ENCODE results near the gene C11orf86. TPM values are rescaled to one million over a fixed set of nuclear protein-coding genes. Genes with fewer than 3 reads are reported as not detected.
A peak's percentile ranks its signal among the peaks of the same experiment; 100 is the strongest.

Gene C11orf86, protein sequence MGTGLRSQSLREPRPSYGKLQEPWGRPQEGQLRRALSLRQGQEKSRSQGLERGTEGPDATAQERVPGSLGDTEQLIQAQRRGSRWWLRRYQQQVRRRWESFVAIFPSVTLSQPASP
- total RNA-seq (ENCODE audit: low replicate concordance) = not detected in 2 replicates

DNA sequence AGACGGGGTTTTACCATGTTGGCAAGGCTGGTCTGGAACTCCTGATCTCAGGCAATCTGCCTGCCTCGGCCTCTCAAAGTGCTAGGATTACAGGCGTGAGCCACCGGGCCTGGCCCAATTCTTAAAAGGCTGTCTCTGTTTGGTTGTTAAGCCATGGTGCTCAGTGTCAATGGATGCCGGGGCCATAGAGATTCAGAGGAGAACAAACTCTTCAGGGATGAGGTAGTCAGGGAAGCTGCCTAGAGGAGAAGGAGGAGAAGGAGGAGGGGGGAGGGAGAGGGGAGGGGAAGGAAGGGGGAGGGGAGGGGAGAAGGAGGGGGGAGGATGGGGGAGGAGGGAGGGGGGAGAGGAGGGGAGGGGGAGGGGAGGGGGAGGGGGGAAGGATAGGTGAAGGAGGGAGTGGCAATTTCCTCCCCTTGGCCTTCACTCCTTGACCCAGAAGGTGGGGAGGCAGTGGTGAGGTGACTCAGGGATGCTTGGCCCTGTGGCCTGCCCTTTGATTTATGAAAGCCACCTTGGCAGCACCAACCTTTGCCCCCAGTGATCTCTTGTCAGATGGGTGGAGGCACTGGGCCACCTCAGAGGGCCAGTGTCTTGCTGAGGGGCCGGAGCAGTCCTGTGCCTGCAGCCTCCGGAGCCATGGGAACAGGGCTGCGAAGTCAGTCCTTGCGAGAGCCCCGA, at the start of gene C11orf86:
TSS of gene C11orf86 (plus strand) at position 581 of the 681 bp plus-strand sequence. CDS start at position 640, 59 bp downstream.
- no peak within 1 kb of the TSS for H3K4me3 ChIP-seq (ENCODE audit: low read depth, low read length)
- TF ChIP-seq, protein P1, sequence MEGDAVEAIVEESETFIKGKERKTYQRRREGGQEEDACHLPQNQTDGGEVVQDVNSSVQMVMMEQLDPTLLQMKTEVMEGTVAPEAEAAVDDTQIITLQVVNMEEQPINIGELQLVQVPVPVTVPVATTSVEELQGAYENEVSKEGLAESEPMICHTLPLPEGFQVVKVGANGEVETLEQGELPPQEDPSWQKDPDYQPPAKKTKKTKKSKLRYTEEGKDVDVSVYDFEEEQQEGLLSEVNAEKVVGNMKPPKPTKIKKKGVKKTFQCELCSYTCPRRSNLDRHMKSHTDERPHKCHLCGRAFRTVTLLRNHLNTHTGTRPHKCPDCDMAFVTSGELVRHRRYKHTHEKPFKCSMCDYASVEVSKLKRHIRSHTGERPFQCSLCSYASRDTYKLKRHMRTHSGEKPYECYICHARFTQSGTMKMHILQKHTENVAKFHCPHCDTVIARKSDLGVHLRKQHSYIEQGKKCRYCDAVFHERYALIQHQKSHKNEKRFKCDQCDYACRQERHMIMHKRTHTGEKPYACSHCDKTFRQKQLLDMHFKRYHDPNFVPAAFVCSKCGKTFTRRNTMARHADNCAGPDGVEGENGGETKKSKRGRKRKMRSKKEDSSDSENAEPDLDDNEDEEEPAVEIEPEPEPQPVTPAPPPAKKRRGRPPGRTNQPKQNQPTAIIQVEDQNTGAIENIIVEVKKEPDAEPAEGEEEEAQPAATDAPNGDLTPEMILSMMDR (IDR thresholded peaks at IDR 0.05; ENCODE audit: insufficient read depth, low read length) = no peak
- no peak for DNase-seq (ENCODE audit: low read depth)

DNA sequence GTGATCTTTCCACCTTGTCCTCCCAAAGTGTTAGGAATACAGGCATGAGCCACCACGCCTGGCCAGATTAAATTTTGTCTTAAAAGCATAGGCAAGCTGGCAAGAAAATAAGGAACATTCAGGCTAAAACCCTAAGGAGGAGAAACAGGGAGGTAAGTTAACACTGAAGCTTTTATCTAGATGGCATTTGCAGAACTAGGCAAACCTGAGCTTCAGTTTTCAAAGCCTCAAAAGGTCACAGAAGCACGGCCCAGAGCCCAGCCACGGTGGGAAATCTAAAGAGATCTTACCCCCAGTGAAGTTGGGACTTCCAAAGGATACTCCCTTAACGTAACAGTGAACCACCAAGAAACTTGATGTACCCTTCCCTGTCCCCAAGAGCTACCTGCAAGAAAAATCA, 45.4 kb upstream of the C11orf86 start:
- H3K4me3 ChIP-seq (ENCODE audit: low read depth, low read length) = no peak overlapping the region
- TF ChIP-seq, protein P1 (IDR thresholded peaks at IDR 0.05; ENCODE audit: insufficient read depth, low read length) = no peak
- DNase-seq (ENCODE audit: low read depth) = no peak

DNA sequence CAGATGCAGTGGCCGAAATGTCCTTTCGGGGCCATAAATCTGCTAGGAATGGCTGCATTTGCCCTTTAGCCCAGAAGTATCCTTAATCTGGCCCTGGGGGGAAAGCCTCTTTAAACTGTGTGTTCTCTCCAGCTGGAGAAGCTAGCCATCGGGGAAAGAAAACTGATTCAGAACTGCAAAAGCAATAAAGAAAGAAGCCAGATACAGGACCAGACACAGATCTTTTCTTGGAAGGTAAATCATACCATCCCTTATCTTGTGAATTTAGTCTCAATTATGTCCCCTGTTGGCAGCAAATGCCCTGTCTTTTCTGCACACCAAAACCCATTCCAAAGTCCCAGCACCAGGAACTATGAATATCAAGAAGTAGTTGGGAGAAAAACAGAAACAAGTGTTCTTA, 42.6 kb upstream of the C11orf86 start:
- no peak overlapping the region for H3K4me3 ChIP-seq (ENCODE audit: low read depth, low read length)
- TF ChIP-seq, protein P1 (IDR thresholded peaks at IDR 0.05; ENCODE audit: insufficient read depth, low read length) = no peak
- no peak for DNase-seq (ENCODE audit: low read depth)

DNA sequence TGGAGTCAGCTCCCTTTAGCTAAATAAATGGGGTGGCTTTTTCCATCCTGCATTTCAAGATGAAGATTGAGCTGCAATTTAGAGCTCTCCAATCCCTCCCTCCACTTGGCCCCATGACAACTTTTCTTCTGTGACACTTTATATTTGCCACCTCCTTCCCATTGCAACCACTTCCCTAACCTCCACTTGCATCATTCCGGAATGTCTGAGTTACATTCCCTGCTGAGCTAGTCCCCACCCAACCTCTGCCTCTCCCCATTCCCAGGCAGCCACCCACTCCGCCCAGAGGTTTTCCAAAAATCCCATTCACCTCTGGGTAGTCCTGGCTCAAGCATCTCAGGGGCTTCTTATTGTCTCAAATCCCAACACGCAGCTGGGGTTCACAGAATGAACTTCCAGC, 41.6 kb upstream of the C11orf86 start:
- no peak overlapping the region for H3K4me3 ChIP-seq (ENCODE audit: low read depth, low read length)
- peak; percentile 71 for DNase-seq (ENCODE audit: low read depth)
- TF ChIP-seq, protein P1 (IDR thresholded peaks at IDR 0.05; ENCODE audit: insufficient read depth, low read length) = no peak

DNA sequence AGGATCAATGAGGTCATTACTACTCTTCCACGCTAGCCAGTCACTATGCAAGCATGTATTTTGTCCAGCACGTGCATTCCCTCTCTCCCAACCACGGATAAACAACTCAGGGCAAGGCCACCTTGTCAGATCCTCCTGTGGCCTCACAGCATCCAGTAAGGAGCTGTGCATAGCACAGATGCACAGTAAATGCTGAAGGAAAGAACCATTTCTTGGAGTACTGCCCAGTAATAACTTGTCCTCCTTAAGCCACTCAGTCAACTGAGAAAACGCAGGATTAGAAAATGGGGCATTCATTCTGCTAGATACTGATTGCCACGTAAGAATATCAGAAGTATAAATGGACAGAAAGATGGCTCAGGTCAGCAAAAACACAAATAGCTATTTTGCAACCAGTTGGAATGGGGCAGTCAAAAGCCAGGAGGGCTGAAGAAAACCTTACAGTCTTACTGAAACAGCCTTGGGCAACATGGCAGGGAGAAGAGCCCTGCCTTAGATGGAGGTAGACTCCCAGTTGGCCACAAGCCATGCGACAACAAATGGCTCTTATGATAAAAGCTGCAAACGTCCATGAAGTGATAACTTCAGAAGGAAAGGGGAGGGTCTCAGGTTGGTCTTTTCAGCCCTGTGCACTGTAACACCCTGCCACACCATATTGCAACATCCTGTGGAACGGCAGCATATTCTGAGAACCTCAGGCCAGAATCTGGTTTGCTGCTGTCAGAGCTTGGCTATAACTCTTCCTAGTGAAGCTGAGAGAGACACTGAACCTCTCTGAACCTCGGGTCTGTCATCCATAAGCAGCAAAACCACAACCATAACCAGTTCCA, 39.9 kb upstream of the C11orf86 start:
- DNase-seq (ENCODE audit: low read depth) = peak; percentile 94
- H3K4me3 ChIP-seq (ENCODE audit: low read depth, low read length) = no peak overlapping the region
- TF ChIP-seq, protein P1 (IDR thresholded peaks at IDR 0.05; ENCODE audit: insufficient read depth, low read length) = no peak

DNA sequence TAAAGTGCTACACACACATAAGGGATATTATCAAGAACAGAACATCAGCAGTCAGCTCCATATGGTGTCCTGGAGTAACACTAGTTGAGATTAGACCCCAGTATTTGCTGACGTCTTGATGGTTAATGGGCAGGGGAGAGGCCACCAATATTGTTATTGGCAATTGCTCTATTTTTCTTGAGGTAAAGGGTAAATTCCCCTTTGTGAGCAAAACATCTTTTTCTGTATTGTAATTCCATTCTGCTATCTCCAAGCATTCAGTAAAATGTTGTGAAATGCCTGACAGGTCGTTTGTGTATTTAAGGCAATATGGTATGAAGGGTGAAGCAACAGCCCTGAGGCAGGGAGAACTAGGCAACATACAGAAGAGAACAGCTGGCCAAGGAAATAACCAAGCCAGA, 38.8 kb upstream of the C11orf86 start:
- H3K4me3 ChIP-seq (ENCODE audit: low read depth, low read length) = no peak overlapping the region
- peak; percentile 98 for DNase-seq (ENCODE audit: low read depth)
- TF ChIP-seq, protein P1 (IDR thresholded peaks at IDR 0.05; ENCODE audit: insufficient read depth, low read length) = no peak
